ENCODE results near the gene C1QTNF5.

Gene C1QTNF5

GRCh38 chr11:119337581-119338317 is 2.9 kb downstream of the C1QTNF5 start:
- no peak for DNase-seq (ENCODE audit: low read depth)

GRCh38 chr11:119336744-119337469 is 3.8 kb downstream of the C1QTNF5 start:
- DNase-seq (ENCODE audit: low read depth) = no peak

- no peak for DNase-seq (ENCODE audit: low read depth)
Measured at GRCh38 chr11:119335655-119336543, 4.8 kb downstream of the C1QTNF5 start.

- no peak for DNase-seq (ENCODE audit: low read depth)
Measured at GRCh38 chr11:119335091-119335654, 5.5 kb downstream of the C1QTNF5 start.

DNA sequence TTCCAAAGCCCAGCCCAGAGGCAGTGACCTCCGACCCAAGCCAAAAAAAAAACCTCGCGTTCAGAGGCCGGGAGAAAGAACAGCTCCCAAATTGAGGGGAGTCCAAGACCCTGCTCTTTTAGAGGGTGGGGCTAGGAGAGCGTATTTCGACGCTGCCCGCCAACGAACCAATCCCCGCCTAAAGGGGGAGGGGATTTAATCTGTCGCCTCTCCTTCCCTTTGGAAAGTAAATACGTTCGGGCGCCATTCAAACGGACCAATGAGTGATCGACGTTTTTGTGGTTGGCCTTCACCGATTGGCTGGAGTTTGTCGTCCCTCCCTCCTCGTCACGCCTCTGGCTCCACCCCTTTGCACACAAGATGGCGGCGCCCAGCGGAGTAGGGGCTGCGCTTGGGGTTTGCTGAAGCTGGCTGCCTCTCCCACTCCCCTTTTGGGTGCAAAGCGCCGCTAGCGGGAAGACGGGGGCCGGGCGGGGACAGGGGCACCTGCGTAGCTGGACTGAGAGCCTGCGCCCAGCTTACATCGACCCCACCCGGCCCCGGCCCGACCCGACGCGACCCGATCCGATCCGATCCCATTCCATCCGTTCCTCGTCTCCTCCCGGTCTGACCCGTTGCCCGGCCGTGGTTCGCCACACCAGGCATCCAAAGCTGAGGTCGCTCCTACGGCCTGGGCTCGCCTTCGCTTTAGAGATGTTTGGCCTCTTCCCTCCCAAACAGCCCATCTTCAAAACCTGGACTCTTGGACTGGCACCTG is 6.3 kb downstream of the C1QTNF5 start, which contains the start of gene RNF26:
Gene RNF26, plus strand, starts transcription at position 354 of the 757 bp plus-strand sequence. CDS start 596 bp downstream, outside the sequence.
- DNase-seq (ENCODE audit: low read depth) = peak; percentile 88

DNA sequence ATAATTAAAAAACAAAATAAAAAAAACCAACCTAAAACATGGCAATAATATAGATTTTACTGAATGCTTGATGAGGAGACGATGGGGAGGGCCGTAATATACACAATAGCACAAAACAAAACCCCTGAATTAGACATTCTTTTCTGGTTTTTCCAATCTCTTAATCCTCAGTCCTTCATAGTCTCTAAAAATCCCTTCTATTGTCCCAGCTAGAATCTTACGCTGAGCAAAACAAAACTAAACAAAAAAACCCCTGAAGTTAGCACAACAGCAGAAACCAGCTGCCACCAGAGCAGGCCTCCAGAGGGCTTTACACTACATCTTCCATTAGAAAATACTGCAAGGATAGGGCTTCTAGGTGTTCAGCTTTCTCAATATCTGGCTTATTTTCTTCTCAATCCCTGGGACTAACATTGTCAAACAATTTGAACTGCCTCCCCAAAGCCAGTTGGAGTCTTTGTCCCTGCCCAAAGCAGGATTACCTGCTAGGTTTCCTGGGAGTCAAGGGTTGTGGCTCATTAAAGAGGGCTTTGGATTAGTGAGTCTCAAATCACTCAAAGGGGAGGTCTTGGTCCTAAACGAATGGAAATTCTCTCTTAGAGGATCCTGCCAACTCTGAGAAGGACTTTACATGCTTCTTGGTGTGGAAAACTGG is 8.4 kb downstream of the C1QTNF5 start:
- no peak for DNase-seq (ENCODE audit: low read depth)

- DNase-seq (ENCODE audit: low read depth) = no peak
Measured at GRCh38 chr11:119330237-119330636, 10.4 kb downstream of the C1QTNF5 start.

- no peak for DNase-seq (ENCODE audit: low read depth)
Measured at GRCh38 chr11:119329320-119329719, 11.4 kb downstream of the C1QTNF5 start.

GRCh38 chr11:119324189-119324588 is 16.5 kb downstream of the C1QTNF5 start:
- DNase-seq (ENCODE audit: low read depth) = no peak

- DNase-seq (ENCODE audit: low read depth) = peak; percentile 83
Measured at GRCh38 chr11:119323532-119324033, 17.1 kb downstream of the C1QTNF5 start.

DNA sequence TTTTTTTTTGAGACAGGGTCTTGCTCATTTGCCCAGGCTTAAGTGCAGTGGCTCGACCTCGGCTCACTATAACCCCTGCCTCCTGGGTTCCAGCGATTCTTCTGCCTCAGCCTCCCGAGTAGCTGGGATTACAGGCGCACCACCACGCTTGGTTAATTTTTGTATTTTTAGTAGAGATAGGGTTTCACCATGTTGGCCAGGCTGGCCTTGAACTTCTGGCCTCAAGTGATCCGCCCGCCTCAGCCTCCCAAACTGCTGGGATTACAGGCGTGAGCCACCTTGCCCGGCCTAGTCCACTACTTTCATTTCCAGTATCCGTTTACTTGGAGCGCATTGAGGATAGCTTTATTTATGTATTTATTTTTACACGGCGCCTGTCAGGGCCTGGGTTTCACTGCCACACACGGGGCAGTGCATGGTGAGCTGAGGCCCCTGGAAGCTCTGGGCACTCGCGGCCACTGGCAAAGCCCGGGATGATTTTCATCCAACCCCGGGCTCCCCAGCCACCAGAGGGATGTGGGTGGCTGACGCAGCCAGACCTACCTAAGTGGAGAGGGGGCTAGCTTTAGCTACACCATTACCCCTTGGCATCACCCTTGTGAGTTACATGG is 17.7 kb downstream of the C1QTNF5 start:
- DNase-seq (ENCODE audit: low read depth) = no peak

- no peak for DNase-seq (ENCODE audit: low read depth)
Measured at GRCh38 chr11:119322360-119322739, 18.3 kb downstream of the C1QTNF5 start.

DNA sequence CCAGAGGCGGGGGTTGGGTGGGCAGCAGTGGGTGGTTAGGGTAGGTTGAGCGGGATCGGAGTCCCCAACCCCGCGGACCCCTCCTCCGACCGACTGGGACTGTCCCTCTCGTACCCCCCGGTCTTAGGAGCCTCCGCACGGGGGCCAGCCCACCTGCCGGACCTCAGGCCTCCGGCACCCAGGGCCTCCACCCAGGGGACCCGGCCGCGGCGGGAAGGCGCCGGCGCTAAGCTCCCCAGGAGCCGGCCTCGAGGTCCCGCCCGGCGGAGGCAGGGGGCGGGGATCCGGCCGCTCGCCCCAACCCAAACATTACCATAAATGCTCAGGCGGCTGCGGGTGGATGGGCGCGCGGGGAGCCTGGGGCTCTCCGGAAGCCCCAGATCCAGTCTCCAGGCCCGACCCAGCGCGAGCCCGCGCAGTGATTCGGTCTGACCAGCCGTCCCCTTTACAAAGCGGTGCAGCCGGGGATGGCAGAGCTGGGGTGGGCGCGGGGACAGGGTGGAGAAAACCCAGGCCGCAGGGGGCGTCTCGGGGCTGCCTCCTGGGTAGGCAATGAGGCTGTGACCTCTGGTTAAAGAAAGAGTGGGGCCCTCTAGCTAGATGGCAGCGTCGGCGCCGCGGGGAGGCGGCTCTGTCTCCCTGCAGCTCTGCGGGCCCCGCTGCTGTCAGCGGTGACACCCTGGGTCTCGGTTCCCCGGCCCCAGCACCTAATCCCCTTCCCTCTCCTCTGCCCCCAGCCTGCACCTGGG is 19.7 kb downstream of the C1QTNF5 start:
- peak; percentile 30 for DNase-seq (ENCODE audit: low read depth)

- DNase-seq (ENCODE audit: low read depth) = no peak
Measured at GRCh38 chr11:119320240-119320775, 20.4 kb downstream of the C1QTNF5 start.

GRCh38 chr11:119319700-119320239 is 20.9 kb downstream of the C1QTNF5 start:
- no peak for DNase-seq (ENCODE audit: low read depth)

GRCh38 chr11:119319136-119319699 is 21.5 kb downstream of the C1QTNF5 start:
- no peak for DNase-seq (ENCODE audit: low read depth)

GRCh38 chr11:119318240-119319135 is 22.2 kb downstream of the C1QTNF5 start:
- DNase-seq (ENCODE audit: low read depth) = no peak

Data from activated T-cell treated with anti-CD3 and anti-CD28 coated beads for 1 hour (primary cell).